ENCODE measurements around the gene UACA.
"Not testable (repeated sequence)": the region's sequence is repeated elsewhere in the genome, so short reads cannot be mapped to it uniquely, and the experiment has no call there.

The UACA gene

GRCh38 chr15:70672081-70672480, 91.3 kb downstream of the UACA start:
- Histone ChIP-seq H3K4me1 (ENCODE audit: insufficient read depth, low read length) (no peaks in the 10 kb centered on the region), H2AFZ (ENCODE audit: low read depth, low read length) (no peak overlapping the region), H3K4me3 (ENCODE audit: low read length) (no peak overlapping the region), H3K27me3 (ENCODE audit: insufficient read depth, low read length) (no peaks in the 10 kb centered on the region), H3K36me3 (ENCODE audit: insufficient read depth, low read length) (peaks cover 14% of the 10 kb centered on the region), H3K9me3 (ENCODE audit: low read length) (no peaks in the 10 kb centered on the region)

DNA sequence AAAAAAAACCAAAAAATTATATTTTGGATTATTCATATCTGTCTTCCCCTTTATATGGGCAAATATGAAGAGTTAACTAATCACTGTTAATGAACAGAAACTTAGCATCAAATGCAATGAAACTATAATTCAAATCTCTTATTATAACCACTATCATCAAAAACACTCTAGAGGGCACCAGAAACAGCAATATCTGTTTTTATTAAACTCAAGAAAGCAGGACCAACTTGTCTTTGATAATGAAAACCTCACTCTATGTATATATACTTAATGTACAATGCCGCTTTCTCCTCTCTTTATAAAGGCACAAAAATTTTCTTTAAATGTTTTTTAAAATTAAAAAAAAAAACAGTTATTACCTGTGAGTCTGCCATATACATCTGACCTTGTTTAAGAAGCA, 92.7 kb downstream of the UACA start:
- Histone ChIP-seq H3K4me1 (ENCODE audit: insufficient read depth, low read length) (no peaks in the 10 kb centered on the region), H3K36me3 (ENCODE audit: insufficient read depth, low read length) (peaks cover 14% of the 10 kb centered on the region), H3K27me3 (ENCODE audit: insufficient read depth, low read length) (no peaks in the 10 kb centered on the region), H2AFZ (ENCODE audit: low read depth, low read length) (no peak overlapping the region), H3K9me3 (ENCODE audit: low read length) (no peaks in the 10 kb centered on the region), H3K4me3 (ENCODE audit: low read length) (no peak overlapping the region)

- no peaks in the 10 kb centered on the region for H3K9me3 ChIP-seq (ENCODE audit: low read length)
- no peak overlapping the region for H2AFZ ChIP-seq (ENCODE audit: low read depth, low read length)
- H3K4me3 ChIP-seq (ENCODE audit: low read length), result no peak overlapping the region
- H3K4me1 ChIP-seq (ENCODE audit: insufficient read depth, low read length), result no peaks in the 10 kb centered on the region
- no peaks in the 10 kb centered on the region for H3K27me3 ChIP-seq (ENCODE audit: insufficient read depth, low read length)
- peaks cover 14% of the 10 kb centered on the region for H3K36me3 ChIP-seq (ENCODE audit: insufficient read depth, low read length)
Observed at GRCh38 chr15:70669966-70670658, 93.2 kb downstream of the UACA start.

DNA sequence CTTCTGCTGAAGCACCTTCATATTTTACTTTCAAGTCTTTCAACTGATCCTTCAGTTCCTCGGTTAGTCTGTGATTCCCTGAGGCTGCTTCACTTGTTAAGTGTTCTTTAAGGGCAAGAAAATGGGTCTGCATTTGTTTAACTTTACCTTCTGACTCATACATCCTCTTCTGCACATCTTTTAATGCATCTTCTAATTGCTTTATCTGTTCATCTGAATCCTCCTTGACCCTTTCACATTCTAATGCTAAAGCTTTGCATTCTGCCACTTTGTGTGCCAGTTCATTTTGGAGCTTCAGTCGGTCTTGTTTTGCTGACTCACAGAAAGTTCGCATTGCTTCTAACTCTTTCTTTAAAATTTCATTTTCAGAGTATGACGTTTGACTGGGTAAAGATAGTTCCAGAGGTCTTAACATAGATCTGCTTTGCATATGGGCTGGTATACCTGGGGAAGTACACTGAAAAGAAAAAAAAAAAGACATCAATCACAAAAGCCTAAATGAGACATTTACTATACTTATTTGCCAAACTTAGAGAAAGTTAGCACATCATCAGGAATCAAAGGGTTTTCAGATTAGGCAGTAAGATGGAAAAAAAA, 94.3 kb downstream of the UACA start:
- Histone ChIP-seq H3K4me3 (ENCODE audit: low read length) (no peak overlapping the region), H3K27me3 (ENCODE audit: insufficient read depth, low read length) (no peaks in the 10 kb centered on the region), H3K4me1 (ENCODE audit: insufficient read depth, low read length) (no peaks in the 10 kb centered on the region), H3K9me3 (ENCODE audit: low read length) (no peaks in the 10 kb centered on the region), H2AFZ (ENCODE audit: low read depth, low read length) (no peak overlapping the region), H3K36me3 (ENCODE audit: insufficient read depth, low read length) (peaks cover 14% of the 10 kb centered on the region)

GRCh38 chr15:70665599-70665998, 97.8 kb downstream of the UACA start:
- Histone ChIP-seq H3K9me3 (ENCODE audit: low read length) (no peaks in the 10 kb centered on the region), H3K27me3 (ENCODE audit: insufficient read depth, low read length) (no peaks in the 10 kb centered on the region), H3K4me1 (ENCODE audit: insufficient read depth, low read length) (no peaks in the 10 kb centered on the region), H3K36me3 (ENCODE audit: insufficient read depth, low read length) (peaks cover 13% of the 10 kb centered on the region), H2AFZ (ENCODE audit: low read depth, low read length) (no peak overlapping the region), H3K4me3 (ENCODE audit: low read length) (no peak overlapping the region)

- H3K36me3 ChIP-seq (ENCODE audit: insufficient read depth, low read length), result peaks cover 13% of the 10 kb centered on the region
- no peaks in the 10 kb centered on the region for H3K27me3 ChIP-seq (ENCODE audit: insufficient read depth, low read length)
- no peak overlapping the region for H3K4me3 ChIP-seq (ENCODE audit: low read length)
- H2AFZ ChIP-seq (ENCODE audit: low read depth, low read length), result no peak overlapping the region
- no peaks in the 10 kb centered on the region for H3K4me1 ChIP-seq (ENCODE audit: insufficient read depth, low read length)
- no peaks in the 10 kb centered on the region for H3K9me3 ChIP-seq (ENCODE audit: low read length)
Observed at GRCh38 chr15:70664494-70664893, 98.9 kb downstream of the UACA start.

DNA sequence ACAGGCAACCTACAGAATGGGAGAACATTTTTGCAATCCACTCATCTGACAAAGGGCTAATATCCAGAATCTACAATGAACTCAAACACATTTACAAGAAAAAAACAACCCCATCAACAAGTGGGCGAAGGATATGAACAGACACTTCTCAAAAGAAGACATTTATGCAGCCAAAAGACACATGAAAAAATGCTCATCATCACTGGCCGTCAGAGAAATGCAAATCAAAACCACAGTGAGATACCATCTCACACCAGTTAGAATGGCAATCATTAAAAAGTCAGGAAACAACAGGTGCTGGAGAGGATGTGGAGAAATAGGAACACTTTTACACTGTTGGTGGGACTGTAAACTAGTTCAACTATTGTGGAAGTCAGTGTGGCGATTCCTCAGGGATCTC, 100.3 kb downstream of the UACA start:
- not testable (repeated sequence) for H2AFZ ChIP-seq (ENCODE audit: low read depth, low read length); H3K4me3 ChIP-seq (ENCODE audit: low read length); H3K9me3 ChIP-seq (ENCODE audit: low read length); H3K27me3 ChIP-seq (ENCODE audit: insufficient read depth, low read length); H3K4me1 ChIP-seq (ENCODE audit: insufficient read depth, low read length); H3K36me3 ChIP-seq (ENCODE audit: insufficient read depth, low read length)

- Histone ChIP-seq H3K9me3 (ENCODE audit: low read length) (no peaks in the 10 kb centered on the region), H3K4me1 (ENCODE audit: insufficient read depth, low read length) (no peaks in the 10 kb centered on the region), H3K27me3 (ENCODE audit: insufficient read depth, low read length) (no peaks in the 10 kb centered on the region), H3K36me3 (ENCODE audit: insufficient read depth, low read length) (no peaks in the 10 kb centered on the region), H2AFZ (ENCODE audit: low read depth, low read length) (no peak overlapping the region), H3K4me3 (ENCODE audit: low read length) (no peak overlapping the region)
Observed at GRCh38 chr15:70659662-70660061, 103.7 kb downstream of the UACA start.

GRCh38 chr15:70658641-70659040, 104.7 kb downstream of the UACA start:
- no peak overlapping the region for H2AFZ ChIP-seq (ENCODE audit: low read depth, low read length)
- H3K4me1 ChIP-seq (ENCODE audit: insufficient read depth, low read length), result no peaks in the 10 kb centered on the region
- H3K9me3 ChIP-seq (ENCODE audit: low read length), result no peaks in the 10 kb centered on the region
- no peaks in the 10 kb centered on the region for H3K36me3 ChIP-seq (ENCODE audit: insufficient read depth, low read length)
- no peak overlapping the region for H3K4me3 ChIP-seq (ENCODE audit: low read length)
- no peaks in the 10 kb centered on the region for H3K27me3 ChIP-seq (ENCODE audit: insufficient read depth, low read length)

GRCh38 chr15:70653426-70653825, 109.9 kb downstream of the UACA start:
- H3K36me3 ChIP-seq (ENCODE audit: insufficient read depth, low read length), result no peaks in the 10 kb centered on the region
- no peak overlapping the region for H2AFZ ChIP-seq (ENCODE audit: low read depth, low read length)
- H3K27me3 ChIP-seq (ENCODE audit: insufficient read depth, low read length), result no peaks in the 10 kb centered on the region
- H3K9me3 ChIP-seq (ENCODE audit: low read length), result no peaks in the 10 kb centered on the region
- H3K4me1 ChIP-seq (ENCODE audit: insufficient read depth, low read length), result no peaks in the 10 kb centered on the region
- no peak overlapping the region for H3K4me3 ChIP-seq (ENCODE audit: low read length)

DNA sequence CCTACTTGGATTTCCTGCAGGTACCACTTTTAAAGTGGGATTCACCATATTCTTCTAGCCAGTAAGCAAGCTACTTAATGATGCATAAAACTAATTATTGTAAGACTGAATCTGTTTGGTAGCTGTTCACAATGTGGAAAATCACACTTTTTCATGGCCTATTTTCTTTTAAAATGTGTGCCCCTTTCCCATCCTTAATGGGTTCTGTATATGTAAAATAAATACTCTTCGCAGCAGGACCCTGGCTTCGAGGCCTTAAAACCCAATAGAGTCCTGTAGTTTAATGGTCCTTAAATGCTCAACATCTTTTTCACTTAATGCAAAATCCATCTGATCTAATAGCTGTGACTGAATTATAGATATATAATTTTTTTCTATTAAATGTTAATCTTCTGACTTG, 111.0 kb downstream of the UACA start:
- no peak overlapping the region for H2AFZ ChIP-seq (ENCODE audit: low read depth, low read length)
- H3K4me1 ChIP-seq (ENCODE audit: insufficient read depth, low read length), result no peaks in the 10 kb centered on the region
- no peaks in the 10 kb centered on the region for H3K27me3 ChIP-seq (ENCODE audit: insufficient read depth, low read length)
- no peak overlapping the region for H3K4me3 ChIP-seq (ENCODE audit: low read length)
- H3K9me3 ChIP-seq (ENCODE audit: low read length), result no peaks in the 10 kb centered on the region
- no peaks in the 10 kb centered on the region for H3K36me3 ChIP-seq (ENCODE audit: insufficient read depth, low read length)

DNA sequence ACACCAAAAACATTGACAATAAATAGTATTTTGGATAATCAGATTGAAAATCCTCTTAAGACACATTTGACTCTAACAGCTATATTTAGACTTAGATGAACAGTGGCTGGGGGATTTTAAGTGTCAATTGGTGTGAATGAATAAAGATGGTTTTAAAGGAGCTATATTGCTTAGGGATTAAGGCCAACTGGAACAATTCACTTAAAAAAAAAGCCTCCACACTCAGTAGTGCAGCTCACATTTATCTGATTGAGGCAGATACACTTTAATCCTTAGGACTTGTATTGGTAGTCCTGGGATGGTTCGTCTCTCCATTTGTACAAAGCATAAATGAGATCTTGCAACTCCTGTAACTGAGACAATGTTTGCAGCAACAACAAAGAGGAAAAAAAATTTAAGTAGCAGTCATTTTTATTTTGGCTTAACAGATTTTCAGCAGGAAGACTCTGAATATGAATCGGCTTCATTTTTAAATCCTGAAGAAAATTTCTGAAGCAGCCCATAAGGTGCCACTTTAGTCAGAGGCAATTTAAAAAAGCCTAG, 112.0 kb downstream of the UACA start:
- no peaks in the 10 kb centered on the region for H3K36me3 ChIP-seq (ENCODE audit: insufficient read depth, low read length)
- H2AFZ ChIP-seq (ENCODE audit: low read depth, low read length), result no peak overlapping the region
- H3K27me3 ChIP-seq (ENCODE audit: insufficient read depth, low read length), result no peaks in the 10 kb centered on the region
- no peaks in the 10 kb centered on the region for H3K9me3 ChIP-seq (ENCODE audit: low read length)
- H3K4me3 ChIP-seq (ENCODE audit: low read length), result no peak overlapping the region
- no peaks in the 10 kb centered on the region for H3K4me1 ChIP-seq (ENCODE audit: insufficient read depth, low read length)

- H3K4me1 ChIP-seq (ENCODE audit: insufficient read depth, low read length), result no peaks in the 10 kb centered on the region
- H3K36me3 ChIP-seq (ENCODE audit: insufficient read depth, low read length), result no peaks in the 10 kb centered on the region
- H3K9me3 ChIP-seq (ENCODE audit: low read length), result no peaks in the 10 kb centered on the region
- no peak overlapping the region for H2AFZ ChIP-seq (ENCODE audit: low read depth, low read length)
- H3K4me3 ChIP-seq (ENCODE audit: low read length), result no peak overlapping the region
- no peaks in the 10 kb centered on the region for H3K27me3 ChIP-seq (ENCODE audit: insufficient read depth, low read length)
Observed at GRCh38 chr15:70650567-70651302, 112.6 kb downstream of the UACA start.

Data from neuron (in vitro differentiated cells).